GM23338 (cell line): ENCODE results near the gene L3MBTL4. TPM values are rescaled to one million over a fixed set of nuclear protein-coding genes. Genes with fewer than 3 reads are reported as not detected.

Experiments
- ATAC-seq: fragments of 200-7000 bp; cut with Tn5 transposase; 3 replicates; pipeline ENCODE4 v1.9.1; 2020
- DNase-seq: peaks from one replicate; pipeline ENCODE4 v3.0.0-alpha.2; 2015; ENCODE audit warnings: low spot score
- H2AFZ ChIP-seq: fragments of 200-600 bp; sonication (generic); 2 replicates; pipeline ENCODE4 v1.8.0; 2016; ENCODE audit warnings: antibody characterized with exemption, mild to moderate bottlenecking, moderate library complexity
- H3F3A ChIP-seq: fragments of 200-600 bp; sonication (generic); replicated peaks from 2 replicates; pipeline ENCODE4 v1.8.0; 2017; ENCODE audit warnings: antibody characterized with exemption, mixed run types, low read depth
- H3K27ac ChIP-seq: fragments of 200-600 bp; sonication (generic); 2 replicates; pipeline ENCODE4 v1.6.1; 2016; ENCODE audit warnings: low read depth
- H3K27me3 ChIP-seq: fragments of 200-600 bp; sonication (generic); 2 replicates; pipeline ENCODE4 v1.8.0; 2016; ENCODE audit warnings: mild to moderate bottlenecking, mixed run types, moderate library complexity; ENCODE audit not compliant: insufficient read depth
- H3K36me3 ChIP-seq: fragments of 200-600 bp; sonication (generic); 2 replicates; pipeline ENCODE4 v1.8.0; 2016; ENCODE audit warnings: mild to moderate bottlenecking; ENCODE audit not compliant: insufficient read depth
- H3K4me1 ChIP-seq: fragments of 200-600 bp; sonication (generic); 2 replicates; pipeline ENCODE4 v1.8.0; 2016; ENCODE audit warnings: mild to moderate bottlenecking, moderate library complexity; ENCODE audit not compliant: insufficient read depth
- H3K4me2 ChIP-seq: fragments of 200-600 bp; sonication (generic); 2 replicates; pipeline ENCODE4 v1.7.1; 2017; ENCODE audit warnings: mixed run types
- H3K4me3 ChIP-seq: fragments of 200-600 bp; sonication (generic); 2 replicates; pipeline ENCODE4 v1.6.1; 2016; ENCODE audit warnings: mixed run types
- H3K79me2 ChIP-seq: fragments of 200-600 bp; sonication (generic); replicated peaks from 2 replicates; pipeline ENCODE4 v1.8.0; 2017; ENCODE audit warnings: mild to moderate bottlenecking; ENCODE audit not compliant: insufficient read depth
- H3K9me2 ChIP-seq: fragments of 200-600 bp; sonication (generic); 2 replicates; pipeline ENCODE4 v1.8.0; 2017; ENCODE audit not compliant: insufficient read depth
- H4K20me1 ChIP-seq: fragments of 200-600 bp; sonication (generic); replicated peaks from 2 replicates; pipeline ENCODE4 v1.8.0; 2017; ENCODE audit warnings: mild to moderate bottlenecking; ENCODE audit not compliant: insufficient read depth
- H3K27ac Mint-ChIP-seq: 2 replicates; pipeline ENCODE4 v1.8.0; 2020; ENCODE audit warnings: inconsistent platforms, mild to moderate bottlenecking, moderate library complexity, mixed read lengths
- H3K27me3 Mint-ChIP-seq: 3 replicates; pipeline ENCODE4 v1.8.0; 2022; ENCODE audit warnings: low read depth, mild to moderate bottlenecking, moderate library complexity, mixed read lengths, inconsistent platforms; ENCODE audit not compliant: insufficient read depth, poor library complexity
- H3K36me3 Mint-ChIP-seq: 3 replicates; pipeline ENCODE4 v1.8.0; 2021; ENCODE audit warnings: low read depth, mild to moderate bottlenecking, inconsistent platforms, moderate library complexity, mixed read lengths
- H3K4me1 Mint-ChIP-seq: 3 replicates; pipeline ENCODE4 v1.8.0; 2020; ENCODE audit warnings: mild to moderate bottlenecking, inconsistent platforms, mixed read lengths
- H3K4me3 Mint-ChIP-seq: 3 replicates; pipeline ENCODE4 v1.8.0; 2021; ENCODE audit warnings: moderate library complexity, mild to moderate bottlenecking, inconsistent platforms, mixed read lengths
- H3K9me3 Mint-ChIP-seq: 3 replicates; pipeline ENCODE4 v1.8.0; 2020; ENCODE audit warnings: moderate library complexity, mild to moderate bottlenecking, inconsistent platforms, mixed read lengths
- NANOG ChIP-seq: IDR thresholded peaks from 2 replicates; pipeline ENCODE4 v1.6.1; 2016; ENCODE audit warnings: antibody characterized with exemption, borderline replicate concordance
- POLR2AphosphoS5 ChIP-seq: IDR thresholded peaks from 2 replicates; pipeline ENCODE4 v1.6.1; 2016; ENCODE audit warnings: antibody characterized with exemption, low read depth
- STAT1 ChIP-seq: IDR thresholded peaks from one replicate; pipeline ENCODE4 v1.6.1; 2016; ENCODE audit warnings: antibody characterized with exemption; ENCODE audit not compliant: unreplicated experiment
- ZNF114 ChIP-seq: fragments of 250-450 bp; sonication (Bioruptor Pico); IDR thresholded peaks from 2 replicates; pipeline ENCODE4 v1.5.0; 2020; ENCODE audit warnings: mild to moderate bottlenecking, moderate library complexity
- ZNF331 ChIP-seq: fragments of 250-450 bp; sonication (Bioruptor Pico); IDR thresholded peaks from 2 replicates; pipeline ENCODE4 v1.5.0; 2020; ENCODE audit warnings: low read depth, mild to moderate bottlenecking, moderate library complexity
- polyA plus RNA-seq: library from polyadenylated mRNA; unstranded; fragments of >200 nt; fragmentation: Nextera tagmentation; extraction: Ambion mirVana; gene quantifications from 2 replicates; pipeline ENCODE4 v1.2.1, GENCODE V29; 2016
- total RNA-seq: library from RNA; depleted of rRNA; stranded (reverse); fragments of >200 nt; shearing (Covaris generic); gene quantifications from 2 replicates; pipeline ENCODE4 v1.2.3, GENCODE V29; 2014
- TF ChIP-seq, protein P1 (sequence below): fragments of 250-450 bp; sonication (Bioruptor Pico); IDR thresholded peaks from 2 replicates; pipeline ENCODE4 v1.5.0; 2020; ENCODE audit warnings: mild to moderate bottlenecking, moderate library complexity
- TF ChIP-seq, protein P2 (sequence below), 2 experiments: fragments of 200-600 bp in 1 of 2; sonication (generic) in 1 of 2; conservative IDR thresholded peaks; 2 replicates each; pipeline versions ENCODE4 v1.5.1 to v1.6.1; 2016 to 2017; ENCODE audit warnings: antibody characterized with exemption in 2 of 2, low read depth in 2 of 2, mild to moderate bottlenecking in 2 of 2, moderate library complexity in 1 of 2
- TF ChIP-seq, protein P3 (sequence below): IDR thresholded peaks from one replicate; pipeline ENCODE4 v1.6.1; 2018; ENCODE audit warnings: antibody characterized with exemption; ENCODE audit not compliant: unreplicated experiment

The L3MBTL4 gene
- total and polyA plus RNA-seq, 2 experiments from 2014 or later: 0.48 to 2.8 TPM

DNA sequence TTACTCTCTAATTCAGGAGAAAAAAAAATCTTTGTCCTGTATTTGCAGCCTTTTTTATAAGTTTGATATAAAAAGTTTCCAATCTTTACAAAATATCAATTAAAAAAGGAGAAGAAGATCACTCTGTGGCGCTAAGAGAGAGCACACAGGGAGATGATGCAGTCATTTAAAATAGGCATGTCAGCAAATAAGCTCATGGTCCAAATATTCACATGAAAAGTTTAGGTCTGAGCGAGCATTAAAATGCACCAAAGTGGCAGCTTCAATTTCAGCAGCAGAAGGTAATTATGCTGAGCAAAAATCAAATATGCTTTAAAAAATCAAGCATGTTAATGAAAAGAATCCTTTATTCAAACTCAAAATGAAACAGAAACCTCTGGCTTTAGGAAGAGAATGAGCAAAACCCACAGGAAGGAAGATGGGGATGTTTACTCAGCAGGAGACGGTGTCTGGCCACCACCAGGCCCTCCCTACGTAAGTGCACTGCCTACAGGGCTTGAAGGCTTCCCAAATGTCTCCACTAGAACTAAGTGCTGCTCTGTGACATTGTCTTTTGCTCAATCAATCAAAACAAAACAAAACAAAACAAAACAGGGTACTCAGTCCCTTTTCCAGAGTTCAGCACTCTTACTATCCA lies 120.4 kb downstream of the L3MBTL4 start:
- ATAC-seq (peak; percentile 42), DNase-seq (no peak)
- Histone ChIP-seq H3K27me3 (no peaks in the 10 kb centered on the region), H3K4me1 (no peaks in the 10 kb centered on the region), H3K4me3 (no peak overlapping the region), H3K27ac (no peak overlapping the region), H3F3A (no peaks in the 10 kb centered on the region), H3K79me2 (no peaks in the 10 kb centered on the region), H2AFZ (no peak overlapping the region), H4K20me1 (no peaks in the 10 kb centered on the region), H3K9me2 (no peaks in the 10 kb centered on the region; the same call in 1 of the 2 replicates), H3K36me3 (no peaks in the 10 kb centered on the region), H3K4me2 (no peak overlapping the region)
- Mint-ChIP-seq H3K4me3 (no peak overlapping the region), H3K9me3 (no peaks in the 10 kb centered on the region), H3K36me3 (no peaks in the 10 kb centered on the region), H3K27ac (no peak overlapping the region), H3K27me3 (peaks cover 3% of the 10 kb centered on the region), H3K4me1 (peaks cover 11% of the 10 kb centered on the region)
- TF ChIP-seq, protein P1, sequence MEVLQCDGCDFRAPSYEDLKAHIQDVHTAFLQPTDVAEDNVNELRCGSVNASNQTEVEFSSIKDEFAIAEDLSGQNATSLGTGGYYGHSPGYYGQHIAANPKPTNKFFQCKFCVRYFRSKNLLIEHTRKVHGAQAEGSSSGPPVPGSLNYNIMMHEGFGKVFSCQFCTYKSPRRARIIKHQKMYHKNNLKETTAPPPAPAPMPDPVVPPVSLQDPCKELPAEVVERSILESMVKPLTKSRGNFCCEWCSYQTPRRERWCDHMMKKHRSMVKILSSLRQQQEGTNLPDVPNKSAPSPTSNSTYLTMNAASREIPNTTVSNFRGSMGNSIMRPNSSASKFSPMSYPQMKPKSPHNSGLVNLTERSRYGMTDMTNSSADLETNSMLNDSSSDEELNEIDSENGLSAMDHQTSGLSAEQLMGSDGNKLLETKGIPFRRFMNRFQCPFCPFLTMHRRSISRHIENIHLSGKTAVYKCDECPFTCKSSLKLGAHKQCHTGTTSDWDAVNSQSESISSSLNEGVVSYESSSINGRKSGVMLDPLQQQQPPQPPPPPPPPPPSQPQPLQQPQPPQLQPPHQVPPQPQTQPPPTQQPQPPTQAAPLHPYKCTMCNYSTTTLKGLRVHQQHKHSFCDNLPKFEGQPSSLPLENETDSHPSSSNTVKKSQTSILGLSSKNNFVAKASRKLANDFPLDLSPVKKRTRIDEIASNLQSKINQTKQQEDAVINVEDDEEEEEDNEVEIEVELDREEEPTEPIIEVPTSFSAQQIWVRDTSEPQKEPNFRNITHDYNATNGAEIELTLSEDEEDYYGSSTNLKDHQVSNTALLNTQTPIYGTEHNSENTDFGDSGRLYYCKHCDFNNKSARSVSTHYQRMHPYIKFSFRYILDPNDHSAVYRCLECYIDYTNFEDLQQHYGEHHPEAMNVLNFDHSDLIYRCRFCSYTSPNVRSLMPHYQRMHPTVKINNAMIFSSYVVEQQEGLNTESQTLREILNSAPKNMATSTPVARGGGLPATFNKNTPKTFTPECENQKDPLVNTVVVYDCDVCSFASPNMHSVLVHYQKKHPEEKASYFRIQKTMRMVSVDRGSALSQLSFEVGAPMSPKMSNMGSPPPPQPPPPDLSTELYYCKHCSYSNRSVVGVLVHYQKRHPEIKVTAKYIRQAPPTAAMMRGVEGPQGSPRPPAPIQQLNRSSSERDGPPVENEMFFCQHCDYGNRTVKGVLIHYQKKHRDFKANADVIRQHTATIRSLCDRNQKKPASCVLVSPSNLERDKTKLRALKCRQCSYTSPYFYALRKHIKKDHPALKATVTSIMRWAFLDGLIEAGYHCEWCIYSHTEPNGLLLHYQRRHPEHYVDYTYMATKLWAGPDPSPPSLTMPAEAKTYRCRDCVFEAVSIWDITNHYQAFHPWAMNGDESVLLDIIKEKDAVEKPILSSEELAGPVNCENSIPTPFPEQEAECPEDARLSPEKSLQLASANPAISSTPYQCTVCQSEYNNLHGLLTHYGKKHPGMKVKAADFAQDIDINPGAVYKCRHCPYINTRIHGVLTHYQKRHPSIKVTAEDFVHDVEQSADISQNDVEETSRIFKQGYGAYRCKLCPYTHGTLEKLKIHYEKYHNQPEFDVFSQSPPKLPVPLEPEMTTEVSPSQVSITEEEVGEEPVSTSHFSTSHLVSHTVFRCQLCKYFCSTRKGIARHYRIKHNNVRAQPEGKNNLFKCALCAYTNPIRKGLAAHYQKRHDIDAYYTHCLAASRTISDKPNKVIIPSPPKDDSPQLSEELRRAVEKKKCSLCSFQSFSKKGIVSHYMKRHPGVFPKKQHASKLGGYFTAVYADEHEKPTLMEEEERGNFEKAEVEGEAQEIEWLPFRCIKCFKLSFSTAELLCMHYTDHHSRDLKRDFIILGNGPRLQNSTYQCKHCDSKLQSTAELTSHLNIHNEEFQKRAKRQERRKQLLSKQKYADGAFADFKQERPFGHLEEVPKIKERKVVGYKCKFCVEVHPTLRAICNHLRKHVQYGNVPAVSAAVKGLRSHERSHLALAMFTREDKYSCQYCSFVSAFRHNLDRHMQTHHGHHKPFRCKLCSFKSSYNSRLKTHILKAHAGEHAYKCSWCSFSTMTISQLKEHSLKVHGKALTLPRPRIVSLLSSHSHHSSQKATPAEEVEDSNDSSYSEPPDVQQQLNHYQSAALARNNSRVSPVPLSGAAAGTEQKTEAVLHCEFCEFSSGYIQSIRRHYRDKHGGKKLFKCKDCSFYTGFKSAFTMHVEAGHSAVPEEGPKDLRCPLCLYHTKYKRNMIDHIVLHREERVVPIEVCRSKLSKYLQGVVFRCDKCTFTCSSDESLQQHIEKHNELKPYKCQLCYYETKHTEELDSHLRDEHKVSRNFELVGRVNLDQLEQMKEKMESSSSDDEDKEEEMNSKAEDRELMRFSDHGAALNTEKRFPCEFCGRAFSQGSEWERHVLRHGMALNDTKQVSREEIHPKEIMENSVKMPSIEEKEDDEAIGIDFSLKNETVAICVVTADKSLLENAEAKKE (CRISPR knock-in tag): 0 out of 2 replicates have a peak, but pooled peaks have one; percentile 1
- TF ChIP-seq ZNF114 (CRISPR knock-in tag): no peak

DNA sequence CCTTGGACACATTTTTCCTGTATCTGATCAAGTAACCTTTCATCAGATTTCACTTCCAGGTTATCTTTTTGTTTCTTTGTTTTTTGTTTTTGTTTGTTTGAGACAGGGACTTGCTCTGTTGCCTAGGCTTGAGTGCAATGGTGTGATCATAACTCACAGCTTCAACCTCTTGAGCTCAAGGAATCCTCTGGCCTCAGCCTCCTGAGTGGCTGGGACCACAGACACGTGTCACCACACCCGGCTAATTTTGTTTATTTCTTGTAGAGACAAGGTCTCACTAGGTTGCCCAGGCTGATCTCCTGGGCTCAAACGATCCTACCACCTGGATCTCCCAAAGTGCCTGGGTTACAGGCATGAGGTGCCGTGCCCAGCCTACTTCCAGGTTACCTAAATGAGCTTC lies 124.9 kb downstream of the L3MBTL4 start:
- Mint-ChIP-seq H3K36me3 (no peaks in the 10 kb centered on the region), H3K4me3 (no peak overlapping the region), H3K4me1 (peaks cover 18% of the 10 kb centered on the region), H3K9me3 (no peaks in the 10 kb centered on the region), H3K27ac (no peak overlapping the region), H3K27me3 (peaks cover 5% of the 10 kb centered on the region)
- ATAC-seq (no peak), DNase-seq (no peak)
- Histone ChIP-seq H3K4me1 (peaks cover 9% of the 10 kb centered on the region; the same call in 1 of the 2 replicates), H3K9me2 (no peaks in the 10 kb centered on the region; the same call in 1 of the 2 replicates), H3F3A (no peaks in the 10 kb centered on the region), H3K4me2 (no peak overlapping the region), H3K79me2 (no peaks in the 10 kb centered on the region), H4K20me1 (no peaks in the 10 kb centered on the region), H3K36me3 (no peaks in the 10 kb centered on the region), H3K27ac (no peak overlapping the region), H3K4me3 (no peak overlapping the region), H2AFZ (no peak overlapping the region), H3K27me3 (no peaks in the 10 kb centered on the region)
- TF ChIP-seq POLR2AphosphoS5 (no peak), ZNF331 (CRISPR knock-in tag) (no peak), ZNF114 (CRISPR knock-in tag) (no peak), STAT1 (no peak), NANOG (no peak)
- TF ChIP-seq, protein P2, sequence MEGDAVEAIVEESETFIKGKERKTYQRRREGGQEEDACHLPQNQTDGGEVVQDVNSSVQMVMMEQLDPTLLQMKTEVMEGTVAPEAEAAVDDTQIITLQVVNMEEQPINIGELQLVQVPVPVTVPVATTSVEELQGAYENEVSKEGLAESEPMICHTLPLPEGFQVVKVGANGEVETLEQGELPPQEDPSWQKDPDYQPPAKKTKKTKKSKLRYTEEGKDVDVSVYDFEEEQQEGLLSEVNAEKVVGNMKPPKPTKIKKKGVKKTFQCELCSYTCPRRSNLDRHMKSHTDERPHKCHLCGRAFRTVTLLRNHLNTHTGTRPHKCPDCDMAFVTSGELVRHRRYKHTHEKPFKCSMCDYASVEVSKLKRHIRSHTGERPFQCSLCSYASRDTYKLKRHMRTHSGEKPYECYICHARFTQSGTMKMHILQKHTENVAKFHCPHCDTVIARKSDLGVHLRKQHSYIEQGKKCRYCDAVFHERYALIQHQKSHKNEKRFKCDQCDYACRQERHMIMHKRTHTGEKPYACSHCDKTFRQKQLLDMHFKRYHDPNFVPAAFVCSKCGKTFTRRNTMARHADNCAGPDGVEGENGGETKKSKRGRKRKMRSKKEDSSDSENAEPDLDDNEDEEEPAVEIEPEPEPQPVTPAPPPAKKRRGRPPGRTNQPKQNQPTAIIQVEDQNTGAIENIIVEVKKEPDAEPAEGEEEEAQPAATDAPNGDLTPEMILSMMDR (conservative IDR thresholded peaks at IDR 0.05; ENCODE audit: low read depth in 2 of 2): no peak
- TF ChIP-seq, protein P3, sequence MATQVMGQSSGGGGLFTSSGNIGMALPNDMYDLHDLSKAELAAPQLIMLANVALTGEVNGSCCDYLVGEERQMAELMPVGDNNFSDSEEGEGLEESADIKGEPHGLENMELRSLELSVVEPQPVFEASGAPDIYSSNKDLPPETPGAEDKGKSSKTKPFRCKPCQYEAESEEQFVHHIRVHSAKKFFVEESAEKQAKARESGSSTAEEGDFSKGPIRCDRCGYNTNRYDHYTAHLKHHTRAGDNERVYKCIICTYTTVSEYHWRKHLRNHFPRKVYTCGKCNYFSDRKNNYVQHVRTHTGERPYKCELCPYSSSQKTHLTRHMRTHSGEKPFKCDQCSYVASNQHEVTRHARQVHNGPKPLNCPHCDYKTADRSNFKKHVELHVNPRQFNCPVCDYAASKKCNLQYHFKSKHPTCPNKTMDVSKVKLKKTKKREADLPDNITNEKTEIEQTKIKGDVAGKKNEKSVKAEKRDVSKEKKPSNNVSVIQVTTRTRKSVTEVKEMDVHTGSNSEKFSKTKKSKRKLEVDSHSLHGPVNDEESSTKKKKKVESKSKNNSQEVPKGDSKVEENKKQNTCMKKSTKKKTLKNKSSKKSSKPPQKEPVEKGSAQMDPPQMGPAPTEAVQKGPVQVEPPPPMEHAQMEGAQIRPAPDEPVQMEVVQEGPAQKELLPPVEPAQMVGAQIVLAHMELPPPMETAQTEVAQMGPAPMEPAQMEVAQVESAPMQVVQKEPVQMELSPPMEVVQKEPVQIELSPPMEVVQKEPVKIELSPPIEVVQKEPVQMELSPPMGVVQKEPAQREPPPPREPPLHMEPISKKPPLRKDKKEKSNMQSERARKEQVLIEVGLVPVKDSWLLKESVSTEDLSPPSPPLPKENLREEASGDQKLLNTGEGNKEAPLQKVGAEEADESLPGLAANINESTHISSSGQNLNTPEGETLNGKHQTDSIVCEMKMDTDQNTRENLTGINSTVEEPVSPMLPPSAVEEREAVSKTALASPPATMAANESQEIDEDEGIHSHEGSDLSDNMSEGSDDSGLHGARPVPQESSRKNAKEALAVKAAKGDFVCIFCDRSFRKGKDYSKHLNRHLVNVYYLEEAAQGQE: no peak
